OCI-LY1 (cell line): ENCODE results near the gene FOXF2.

Source experiments
- H2AFZ ChIP-seq: fragments of 200-600 bp; sonication (generic), shearing (Covaris generic); 2 replicates; pipeline ENCODE4 v1.6.0; 2014; ENCODE audit warnings: antibody characterized with exemption, mild to moderate bottlenecking, low read length
- H3F3A ChIP-seq: fragments of 200-600 bp; sonication (generic), shearing (Covaris generic); 2 replicates; pipeline ENCODE4 v1.6.0; 2014; ENCODE audit warnings: mild to moderate bottlenecking, antibody characterized with exemption, low read length, moderate library complexity; ENCODE audit not compliant: insufficient read depth
- H3K27ac ChIP-seq: fragments of 200-600 bp; sonication (generic); 2 replicates; pipeline ENCODE4 v1.5.1; 2014; ENCODE audit warnings: low read length, mixed run types, mild to moderate bottlenecking, low read depth; ENCODE audit not compliant: poor library complexity, severe bottlenecking
- H3K27me3 ChIP-seq: fragments of 200-600 bp; sonication (generic); 2 replicates; pipeline ENCODE4 v1.6.0; 2014; ENCODE audit warnings: antibody characterized with exemption, mild to moderate bottlenecking, low read length, moderate library complexity; ENCODE audit not compliant: insufficient read depth
- H3K36me3 ChIP-seq: fragments of 200-600 bp; sonication (generic); 2 replicates; pipeline ENCODE4 v1.6.1; 2014; ENCODE audit warnings: mild to moderate bottlenecking, antibody characterized with exemption, low read length, moderate library complexity, mixed read lengths; ENCODE audit not compliant: insufficient read depth
- H3K4me1 ChIP-seq: fragments of 200-600 bp; sonication (generic); 2 replicates; pipeline ENCODE4 v1.5.1; 2014; ENCODE audit warnings: mild to moderate bottlenecking, low read length, moderate library complexity; ENCODE audit not compliant: insufficient read depth, severe bottlenecking
- H3K4me2 ChIP-seq: fragments of 200-600 bp; sonication (generic), shearing (Covaris generic); 2 replicates; pipeline ENCODE4 v1.6.1; 2014; ENCODE audit warnings: low read length
- H3K4me3 ChIP-seq: fragments of 200-600 bp; sonication (generic); 2 replicates; pipeline ENCODE4 v1.5.1; 2014; ENCODE audit warnings: low read length, low read depth, mild to moderate bottlenecking, mixed read lengths; ENCODE audit not compliant: poor library complexity, severe bottlenecking
- H3K79me2 ChIP-seq: fragments of 200-600 bp; shearing (Covaris generic); 2 replicates; pipeline ENCODE4 v1.6.1; 2016; ENCODE audit warnings: mixed run types, low read length, mixed read lengths; ENCODE audit not compliant: insufficient read depth
- H3K9ac ChIP-seq: fragments of 200-600 bp; sonication (generic), shearing (Covaris generic); 2 replicates; pipeline ENCODE4 v1.6.1; 2014; ENCODE audit warnings: mild to moderate bottlenecking, low read length, mixed read lengths
- H3K9me2 ChIP-seq: fragments of 200-600 bp; sonication (generic), shearing (Covaris generic); 2 replicates; pipeline ENCODE4 v1.6.1; 2014; ENCODE audit warnings: low read depth, mild to moderate bottlenecking, low read length, mixed read lengths
- H3K9me3 ChIP-seq: fragments of 200-600 bp; shearing (Covaris generic); 2 replicates; pipeline ENCODE4 v1.6.1; 2014; ENCODE audit warnings: low read length, mixed read lengths
- H4K20me1 ChIP-seq: fragments of 200-600 bp; sonication (generic), shearing (Covaris generic); 2 replicates; pipeline ENCODE4 v1.6.0; 2016; ENCODE audit warnings: mild to moderate bottlenecking, low read length; ENCODE audit not compliant: insufficient read depth
- CTCF ChIP-seq: fragments of 200-600 bp; sonication (generic), shearing (Covaris generic); IDR thresholded peaks from 2 replicates; pipeline ENCODE4 v1.5.1; 2017; ENCODE audit warnings: mild to moderate bottlenecking, antibody characterized with exemption, low read length, moderate library complexity, mixed read lengths
- EZH2 ChIP-seq: fragments of 200-600 bp; sonication (generic), shearing (Covaris generic); IDR thresholded peaks from 2 replicates; pipeline ENCODE4 v1.8.0; 2017; ENCODE audit warnings: borderline replicate concordance, mixed run types, mild to moderate bottlenecking, antibody characterized with exemption, low read length, moderate library complexity, mixed read lengths

Gene FOXF2

GRCh38 chr6:1380625-1381427 is 8.6 kb upstream of the FOXF2 start:
- H3K36me3 ChIP-seq: no peaks in the 10 kb centered on the region
- no peak overlapping the region for H2AFZ ChIP-seq
- no peaks in the 10 kb centered on the region for H4K20me1 ChIP-seq
- no peak overlapping the region for H3K4me3 ChIP-seq
- H3F3A ChIP-seq: no peaks in the 10 kb centered on the region
- no peaks in the 10 kb centered on the region for H3K9me3 ChIP-seq
- no peaks in the 10 kb centered on the region for H3K79me2 ChIP-seq
- no peaks in the 10 kb centered on the region; the same call in 1 of the 2 replicates for H3K27me3 ChIP-seq
- no peak for TF ChIP-seq CTCF
- no peak for TF ChIP-seq EZH2
- no peaks in the 10 kb centered on the region for H3K9me2 ChIP-seq
- no peaks in the 10 kb centered on the region for H3K4me1 ChIP-seq
- no peak overlapping the region for H3K9ac ChIP-seq
- H3K4me2 ChIP-seq: no peak overlapping the region
- H3K27ac ChIP-seq: no peak overlapping the region

GRCh38 chr6:1381481-1382330 is 7.7 kb upstream of the FOXF2 start:
- TF ChIP-seq EZH2 (no peak), CTCF (peak; percentile 33)
- Histone ChIP-seq H3F3A (no peaks in the 10 kb centered on the region), H3K9me3 (no peaks in the 10 kb centered on the region), H3K9me2 (no peaks in the 10 kb centered on the region), H3K4me2 (no peak overlapping the region), H4K20me1 (no peaks in the 10 kb centered on the region), H3K4me1 (no peaks in the 10 kb centered on the region), H3K27ac (no peak overlapping the region), H3K27me3 (no peaks in the 10 kb centered on the region; the same call in 1 of the 2 replicates), H3K9ac (no peak overlapping the region), H3K36me3 (no peaks in the 10 kb centered on the region), H3K4me3 (no peak overlapping the region), H3K79me2 (no peaks in the 10 kb centered on the region), H2AFZ (no peak overlapping the region)

- Histone ChIP-seq H3K4me2 (no peak overlapping the region), H3K9ac (no peak overlapping the region)
Measured at GRCh38 chr6:1382331-1382882, 7.0 kb upstream of the FOXF2 start.

More at GRCh38 chr6:1382331-1382882, 7.0 kb upstream of the FOXF2 start:
- no peak overlapping the region for H3K4me3 ChIP-seq
- H3K79me2 ChIP-seq: no peaks in the 10 kb centered on the region
- no peaks in the 10 kb centered on the region for H3K9me3 ChIP-seq
- no peaks in the 10 kb centered on the region for H3K9me2 ChIP-seq
- no peaks in the 10 kb centered on the region for H3K36me3 ChIP-seq
- no peak overlapping the region for H3K27ac ChIP-seq
- TF ChIP-seq CTCF: no peak
- no peak for TF ChIP-seq EZH2
- no peaks in the 10 kb centered on the region for H3K4me1 ChIP-seq
- H3F3A ChIP-seq: no peaks in the 10 kb centered on the region
- H2AFZ ChIP-seq: no peak overlapping the region
- H4K20me1 ChIP-seq: no peaks in the 10 kb centered on the region
- no peaks in the 10 kb centered on the region; the same call in 1 of the 2 replicates for H3K27me3 ChIP-seq
